Activated CD4-positive, alpha-beta T cell treated with anti-CD3 and anti-CD28 coated beads, Interleukin-2, amount 50 U/mL, for 24 hours (primary cell): ENCODE data around the gene RTP3.
"Not testable (repeated sequence)": the region's sequence is repeated elsewhere in the genome, so short reads cannot be mapped to it uniquely, and the experiment has no call there.

ENCODE experiments used
- DNase-seq, 2 donors: peaks; one replicate each; pipeline ENCODE4 v3.0.0-alpha.2; 2020; ENCODE audit warnings: low read depth in 1 of 2, low spot score in 1 of 2

RTP3 gene

DNA sequence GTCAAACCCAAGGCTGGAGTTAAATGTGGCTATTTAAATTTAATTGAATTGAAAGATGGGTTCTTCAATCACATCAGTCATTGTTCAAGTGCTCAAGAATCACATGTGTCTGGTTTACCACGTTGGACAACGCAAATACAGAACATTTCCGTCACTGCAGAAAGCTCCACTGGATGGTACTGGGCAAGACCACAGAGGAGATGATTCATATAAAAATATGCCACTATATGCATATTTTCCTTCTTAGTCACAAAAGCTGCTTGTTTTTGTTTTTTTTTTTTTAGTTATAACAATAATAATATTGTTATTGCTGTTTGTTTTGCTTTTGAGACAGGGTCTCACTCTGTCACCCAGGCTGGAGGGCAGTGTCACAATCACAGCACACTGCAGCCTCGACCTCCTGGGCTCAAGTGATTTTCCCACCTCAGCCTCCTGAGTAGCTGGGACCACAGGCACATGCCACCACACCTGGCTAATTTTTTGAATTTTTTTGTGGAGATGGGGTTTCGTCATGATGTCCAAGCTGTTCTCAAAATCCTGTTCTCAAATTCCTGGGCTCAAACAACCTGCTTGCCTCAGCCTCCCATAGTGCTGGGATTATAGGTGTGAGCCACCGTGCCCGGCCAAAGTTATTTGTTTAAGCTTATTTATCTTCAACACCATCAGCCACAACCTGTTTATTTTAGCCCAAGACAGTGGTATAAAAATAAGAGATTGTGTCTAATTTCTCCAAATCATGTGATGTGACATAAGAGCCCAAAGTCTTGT, 19.4 kb downstream of the RTP3 start:
- DNase-seq: no peak

- DNase-seq: no peak
These were observed 20.0 kb downstream of the RTP3 start for GRCh38 chr3:46517784-46518181.

- no peak for DNase-seq
These were observed 22.2 kb downstream of the RTP3 start for GRCh38 chr3:46519952-46520351.

DNA sequence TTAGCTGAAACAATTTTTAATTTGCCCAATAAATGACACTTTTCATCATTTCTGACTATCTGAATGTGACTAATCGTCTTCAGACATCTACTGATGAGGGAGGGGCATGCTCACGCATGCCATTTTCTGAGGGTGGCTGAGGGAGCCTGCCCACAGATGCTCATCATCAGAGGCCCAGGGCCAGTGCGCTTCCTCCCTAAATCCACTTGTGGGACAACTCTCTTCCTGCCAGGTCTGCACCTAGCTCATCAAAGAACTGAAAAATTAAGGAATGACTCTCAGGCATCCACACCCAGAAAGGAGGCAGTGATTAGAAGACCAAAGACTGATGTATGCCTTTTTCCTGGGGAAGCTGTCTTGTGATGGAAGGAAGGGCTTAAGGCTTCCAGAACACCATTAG, 22.8 kb downstream of the RTP3 start:
- no peak for DNase-seq

DNA sequence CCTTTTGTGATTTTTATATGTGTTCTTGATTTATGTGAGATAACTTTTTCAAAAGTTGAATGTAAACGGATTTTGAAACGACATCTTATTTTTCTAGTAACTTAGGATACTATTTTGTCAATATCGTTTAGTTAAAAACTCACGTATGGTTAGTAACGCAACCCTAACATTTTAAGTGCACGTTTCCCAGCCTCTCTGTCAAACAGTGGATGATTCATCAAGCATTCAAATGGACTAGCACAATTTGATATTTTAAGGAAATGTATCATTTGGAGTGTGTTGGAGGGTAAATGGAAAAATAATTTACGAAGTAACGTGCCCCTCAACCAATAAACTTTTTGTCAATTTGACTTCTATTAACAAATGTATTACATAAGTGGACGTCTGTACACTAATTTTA, 23.3 kb downstream of the RTP3 start:
- DNase-seq: no peak

- not testable (repeated sequence) for DNase-seq
These were observed 24.4 kb downstream of the RTP3 start for GRCh38 chr3:46522201-46522600.

DNA sequence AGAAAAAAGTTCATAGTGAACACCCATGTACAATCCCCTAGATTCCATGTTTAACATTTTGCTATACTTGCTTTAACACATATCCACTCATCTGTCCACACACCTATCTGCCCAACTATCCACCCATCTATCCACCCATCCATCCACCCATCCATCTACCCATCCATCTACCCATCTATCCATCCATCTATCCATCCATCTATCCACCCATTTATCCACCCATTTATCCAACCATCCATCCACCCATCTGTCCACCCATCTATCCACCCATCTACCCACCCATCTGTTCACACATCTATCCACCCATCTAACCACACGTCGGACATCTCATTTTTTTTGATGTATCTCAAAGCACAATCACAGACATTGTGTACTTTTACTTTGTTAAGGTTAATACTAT, 25.8 kb downstream of the RTP3 start:
- DNase-seq: no peak

DNA sequence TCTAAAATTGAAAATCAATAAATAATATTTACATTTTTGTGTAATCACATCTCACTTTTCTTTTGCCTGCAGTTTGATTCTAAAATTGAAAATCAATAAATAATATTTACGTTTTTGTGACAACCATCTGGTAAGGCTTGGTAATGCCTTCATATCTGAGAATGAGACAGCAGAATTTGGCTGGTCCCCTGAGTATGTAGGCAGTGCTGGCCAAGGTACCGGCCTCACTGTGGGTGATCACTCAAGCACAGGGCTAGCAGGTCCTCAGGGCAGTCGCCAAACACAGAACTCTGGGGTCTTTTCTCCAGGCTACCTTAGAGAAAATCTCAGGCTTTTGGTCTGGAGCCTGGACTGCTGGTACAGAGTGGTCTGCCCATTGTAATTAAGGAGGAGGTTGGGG, 26.2 kb downstream of the RTP3 start:
- DNase-seq: no peak

GRCh38 chr3:46524832-46525231, 27.1 kb downstream of the RTP3 start:
- DNase-seq: no peak

- no peak for DNase-seq
These were observed 29.5 kb downstream of the RTP3 start for GRCh38 chr3:46527239-46527638.

GRCh38 chr3:46533091-46533490, 35.3 kb downstream of the RTP3 start:
- DNase-seq: no peak

DNA sequence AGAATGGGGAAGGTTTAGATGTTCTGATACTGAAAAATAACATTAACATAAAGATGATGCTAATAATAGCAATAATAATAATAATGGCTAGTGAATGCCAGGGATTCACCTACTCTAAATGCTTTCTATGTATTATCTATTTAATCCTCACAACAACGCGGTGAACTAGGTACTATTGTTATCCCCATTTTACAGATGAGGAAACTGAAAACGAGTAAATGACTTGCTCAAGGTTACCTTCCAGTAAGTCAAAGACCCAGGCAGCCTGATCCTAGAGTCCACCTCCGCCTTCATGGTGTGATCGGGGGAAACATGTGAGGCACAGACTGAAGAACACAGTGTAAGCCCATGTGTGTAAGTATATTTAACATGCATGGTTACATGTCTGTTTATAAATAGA, 38.0 kb downstream of the RTP3 start:
- DNase-seq: no peak

- DNase-seq: no peak
These were observed 39.0 kb downstream of the RTP3 start for GRCh38 chr3:46536758-46537157.

DNA sequence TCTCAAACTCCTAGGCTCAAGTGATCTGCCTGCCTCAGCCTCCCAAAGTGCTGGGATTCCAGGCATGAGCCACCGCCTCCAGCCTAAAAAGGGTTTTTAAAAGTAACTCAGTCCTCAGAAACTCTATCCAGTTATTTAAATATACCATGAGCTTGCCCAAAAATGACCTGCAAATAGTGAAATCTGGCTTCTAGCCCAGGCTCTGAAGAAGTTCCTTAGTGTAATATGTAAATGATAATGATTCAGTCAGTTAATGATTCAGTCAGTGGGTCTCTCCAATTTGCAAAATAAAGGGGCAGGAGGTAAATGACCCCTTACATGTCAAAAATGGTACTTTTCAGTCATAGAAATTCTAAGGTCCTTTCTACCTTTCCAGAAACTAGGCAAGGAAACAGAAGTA, 39.5 kb downstream of the RTP3 start:
- no peak for DNase-seq

- no peak for DNase-seq
These were observed 40.0 kb downstream of the RTP3 start for GRCh38 chr3:46537779-46538178.

- not testable (repeated sequence) for DNase-seq
These were observed 40.6 kb downstream of the RTP3 start for GRCh38 chr3:46538425-46538802.

DNA sequence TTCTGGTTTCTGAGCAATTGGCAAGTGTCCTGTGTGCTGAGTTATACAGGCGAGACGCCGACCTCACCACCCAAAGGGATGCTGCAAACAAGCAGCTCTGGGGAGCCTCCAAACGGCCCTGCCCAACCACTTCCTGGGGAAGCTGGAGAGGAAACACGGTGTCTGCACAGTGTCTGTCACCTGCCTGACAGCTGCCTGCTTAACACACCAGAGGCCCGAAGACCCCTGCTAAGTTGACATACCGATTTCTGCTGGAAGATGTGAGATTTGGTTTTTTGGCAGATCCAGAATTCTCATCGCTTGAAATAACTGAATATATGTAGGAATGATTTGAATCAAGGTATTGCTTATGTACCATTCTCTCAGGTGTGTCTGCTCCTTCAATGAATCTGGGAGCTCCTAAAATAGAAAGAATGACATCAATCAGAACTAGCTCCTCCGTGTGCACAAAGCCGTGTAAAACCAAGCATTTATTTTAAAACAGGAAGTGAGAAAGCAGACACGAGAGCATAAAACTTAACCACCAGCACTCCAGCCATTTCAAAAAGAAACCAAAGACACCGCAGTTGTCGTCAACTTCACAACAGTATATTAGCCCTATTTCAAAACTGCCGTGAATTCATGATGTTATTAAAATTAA, 41.1 kb downstream of the RTP3 start:
- peak; percentile 15 to 71 for DNase-seq

DNA sequence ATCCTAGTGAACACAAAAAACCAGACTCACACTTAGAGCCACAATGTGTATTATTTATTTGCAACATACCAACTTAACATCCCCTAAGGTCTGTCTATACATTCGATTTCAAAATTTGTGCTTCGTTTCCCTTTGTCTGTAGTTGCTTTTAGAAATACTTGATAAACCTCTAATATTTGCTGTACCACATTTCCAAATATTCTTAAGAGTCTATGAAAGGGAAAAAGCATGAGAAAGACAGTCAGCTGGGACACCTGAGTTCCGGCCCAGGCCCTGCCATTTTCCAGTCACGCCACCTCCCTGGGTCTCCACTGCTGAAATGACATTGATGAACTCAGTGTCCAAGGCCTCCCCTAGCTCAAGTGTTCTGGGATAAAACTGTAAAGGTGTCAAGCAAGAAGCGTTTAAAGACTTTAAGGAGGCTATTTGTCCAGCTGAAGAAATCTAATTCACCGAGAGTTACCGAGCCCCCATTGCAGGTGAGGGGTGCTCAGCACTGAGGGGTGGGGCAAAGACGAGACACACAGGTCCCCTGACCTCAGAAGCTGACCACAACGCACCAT, 41.7 kb downstream of the RTP3 start:
- DNase-seq: no peak

DNA sequence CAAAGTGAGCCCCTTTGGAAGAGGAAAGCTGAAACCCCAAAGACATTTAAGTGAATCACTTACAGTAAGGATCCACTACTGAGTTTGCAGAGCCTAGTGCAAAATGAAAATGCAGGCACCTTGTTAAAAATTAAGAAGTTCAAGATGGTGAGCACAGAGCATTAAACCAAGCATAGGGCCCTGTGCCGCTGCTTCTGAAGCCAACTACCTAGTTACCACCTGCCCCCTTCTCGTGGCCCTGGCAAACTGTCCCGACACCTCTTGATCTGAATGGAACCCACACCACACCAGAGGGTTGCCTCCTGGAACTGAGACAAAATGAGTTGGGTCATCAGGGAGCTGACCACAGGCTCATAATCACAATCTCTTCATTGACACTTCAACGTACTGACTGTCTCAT, 42.8 kb downstream of the RTP3 start:
- DNase-seq: no peak

GRCh38 chr3:46541835-46542234, 44.1 kb downstream of the RTP3 start:
- no peak for DNase-seq

DNA sequence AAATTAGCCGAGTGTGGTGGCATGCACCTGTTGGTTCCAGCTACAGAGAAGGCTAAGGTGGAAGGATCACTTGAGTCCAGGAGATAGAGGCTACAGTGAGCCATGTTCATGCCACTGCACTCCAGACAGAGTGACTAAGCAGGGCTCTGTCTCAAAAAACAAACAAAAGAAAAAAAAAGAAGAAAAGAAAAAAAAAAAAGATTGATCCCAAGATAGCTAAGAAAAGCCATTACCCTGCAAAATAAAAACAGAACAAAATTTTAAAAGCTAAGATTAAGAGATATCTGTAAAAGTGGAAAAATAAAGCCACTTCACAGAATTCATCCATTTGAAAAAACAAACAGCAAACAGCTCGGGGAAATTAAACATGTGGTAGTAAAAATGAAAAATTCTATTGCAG, 44.6 kb downstream of the RTP3 start:
- DNase-seq: no peak

DNA sequence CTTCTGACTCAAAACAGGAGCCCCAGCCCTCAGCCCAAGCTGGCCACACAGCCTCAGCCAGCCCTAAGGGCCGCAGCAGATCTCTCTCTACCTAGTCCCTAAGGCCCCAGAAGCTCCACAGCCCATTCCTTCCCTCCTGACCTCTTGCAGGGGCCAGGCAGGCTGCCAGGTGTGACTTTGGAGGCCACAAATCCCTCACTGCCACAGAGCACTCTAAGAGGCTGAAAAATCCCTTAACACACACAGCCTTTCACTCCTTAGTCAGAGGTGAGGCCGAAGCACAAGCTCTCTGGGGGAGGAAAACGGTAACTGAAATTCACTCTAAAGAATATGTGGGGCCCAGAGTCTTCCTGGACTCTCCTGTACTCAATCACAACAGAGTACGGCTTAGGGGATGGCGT, 45.0 kb downstream of the RTP3 start:
- DNase-seq: no peak
